GM21619 (cell line): ENCODE measurements around the gene PIGU.
"Not testable (repeated sequence)": the region's sequence is repeated elsewhere in the genome, so short reads cannot be mapped to it uniquely, and the experiment has no call there.

Experiments used
- ATAC-seq: cut with Tn5 transposase; IDR thresholded peaks from one replicate; pipeline ENCODE4 v1.9.1; 2021; ENCODE audit not compliant: unreplicated experiment

PIGU gene

GRCh38 chr20:34624629-34625028 is 52.3 kb downstream of the PIGU start:
- ATAC-seq, result no peak

DNA sequence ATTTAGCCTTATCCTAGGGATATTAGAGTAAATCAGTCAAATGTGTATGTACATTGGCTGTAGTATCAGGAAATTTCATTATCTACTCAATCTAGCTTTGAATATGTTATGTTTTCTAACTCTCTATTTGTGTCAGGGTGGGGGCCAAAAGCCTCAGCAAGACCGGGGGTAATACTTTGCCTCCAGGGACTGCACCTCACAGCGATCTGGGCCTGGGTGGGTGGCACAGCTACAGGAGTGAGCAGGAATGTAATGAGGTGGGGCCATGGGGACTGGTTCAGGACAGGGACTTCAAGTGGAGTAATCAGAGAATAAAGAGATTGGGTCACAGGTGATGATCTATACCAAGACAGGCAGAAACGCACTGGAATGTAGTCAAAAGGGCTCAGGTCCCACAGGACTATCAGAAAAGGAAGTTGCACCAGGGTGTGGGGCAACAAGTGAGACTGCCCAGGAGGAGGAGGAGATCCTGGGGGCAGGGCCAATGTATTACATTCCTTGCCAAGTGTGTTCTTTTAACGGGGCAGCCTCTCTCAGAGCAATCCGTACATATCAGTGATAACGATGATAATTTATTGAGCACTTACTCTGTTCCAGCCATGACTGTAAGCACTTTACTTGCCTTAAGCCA is 54.0 kb downstream of the PIGU start:
- ATAC-seq, result no peak

- ATAC-seq, result no peak
Measured at GRCh38 chr20:34621383-34622367, 55.2 kb downstream of the PIGU start.

DNA sequence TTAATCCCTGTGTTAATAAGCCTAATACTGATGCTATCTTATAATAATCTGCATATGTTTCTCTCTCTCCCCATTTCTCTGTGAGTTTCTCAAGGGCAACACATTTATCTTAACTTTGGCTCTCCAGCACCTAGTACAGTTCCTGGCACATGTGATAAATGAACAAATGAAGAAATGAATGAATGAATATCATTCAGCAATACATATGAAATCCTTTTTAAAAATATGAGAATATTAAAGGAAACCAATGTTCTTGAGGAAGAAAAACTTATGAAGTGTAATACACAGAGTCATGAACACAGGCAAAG is 55.9 kb downstream of the PIGU start:
- no peak for ATAC-seq

DNA sequence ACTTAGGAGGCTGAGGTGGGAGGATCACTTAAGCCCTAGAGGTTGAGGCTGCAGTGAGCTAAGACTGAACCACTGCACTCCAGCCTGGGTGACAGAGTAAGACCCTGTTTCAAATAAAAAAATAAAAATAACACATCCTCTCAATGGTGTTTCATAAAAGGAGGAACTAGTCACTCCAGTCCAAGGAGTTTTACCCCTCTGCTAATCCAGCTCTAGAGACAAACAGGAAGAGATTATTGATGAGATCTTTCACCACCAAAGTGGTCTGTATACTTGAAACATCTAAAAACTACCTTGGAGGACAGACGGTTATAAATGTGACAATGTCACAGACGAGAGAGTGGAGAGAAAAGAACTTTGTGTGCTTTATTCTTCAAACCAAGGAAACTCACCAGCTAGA is 58.2 kb downstream of the PIGU start:
- no peak for ATAC-seq

- ATAC-seq, result not testable (repeated sequence)
Measured at GRCh38 chr20:34616913-34617312, 60.0 kb downstream of the PIGU start.

DNA sequence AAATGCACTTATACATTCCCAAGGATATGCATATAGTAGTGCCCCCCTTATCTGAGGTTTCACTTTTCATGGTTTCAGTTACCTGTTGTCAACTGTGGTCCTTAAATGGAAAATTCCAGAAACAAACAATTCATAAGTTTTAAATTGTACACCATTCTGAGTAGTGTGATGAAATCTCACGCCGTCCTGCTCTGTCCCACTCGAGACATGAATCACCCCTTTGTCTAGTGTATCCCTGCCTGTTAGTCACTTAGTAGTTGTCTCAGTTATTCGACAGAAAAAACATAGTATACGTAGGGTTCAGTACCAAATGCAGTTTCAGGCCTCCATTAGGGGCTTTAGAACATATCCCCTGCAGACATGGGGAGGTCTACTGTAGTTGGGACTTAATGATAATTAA is 61.4 kb downstream of the PIGU start:
- no peak for ATAC-seq

GRCh38 chr20:34611976-34612375 is 64.9 kb downstream of the PIGU start:
- not testable (repeated sequence) for ATAC-seq

DNA sequence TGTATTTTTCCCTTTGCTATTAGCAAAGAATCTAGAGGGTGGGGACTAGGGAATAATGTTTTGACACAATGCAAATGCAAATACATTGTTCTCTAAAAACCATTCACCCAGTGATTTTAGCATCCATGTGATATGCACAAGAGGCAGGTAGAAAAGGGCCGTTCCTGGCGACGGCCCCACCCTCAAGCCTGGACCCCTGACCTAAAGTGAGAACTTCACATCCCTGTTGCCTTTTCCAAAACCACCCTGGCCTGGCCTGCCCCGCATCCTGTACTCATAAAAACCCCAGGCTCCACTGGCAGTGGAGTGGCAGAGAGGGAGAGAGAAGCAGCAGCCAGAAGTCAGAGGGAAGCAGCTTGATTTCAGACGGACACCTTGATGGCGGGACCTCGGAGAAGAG is 69.8 kb downstream of the PIGU start:
- no peak for ATAC-seq

DNA sequence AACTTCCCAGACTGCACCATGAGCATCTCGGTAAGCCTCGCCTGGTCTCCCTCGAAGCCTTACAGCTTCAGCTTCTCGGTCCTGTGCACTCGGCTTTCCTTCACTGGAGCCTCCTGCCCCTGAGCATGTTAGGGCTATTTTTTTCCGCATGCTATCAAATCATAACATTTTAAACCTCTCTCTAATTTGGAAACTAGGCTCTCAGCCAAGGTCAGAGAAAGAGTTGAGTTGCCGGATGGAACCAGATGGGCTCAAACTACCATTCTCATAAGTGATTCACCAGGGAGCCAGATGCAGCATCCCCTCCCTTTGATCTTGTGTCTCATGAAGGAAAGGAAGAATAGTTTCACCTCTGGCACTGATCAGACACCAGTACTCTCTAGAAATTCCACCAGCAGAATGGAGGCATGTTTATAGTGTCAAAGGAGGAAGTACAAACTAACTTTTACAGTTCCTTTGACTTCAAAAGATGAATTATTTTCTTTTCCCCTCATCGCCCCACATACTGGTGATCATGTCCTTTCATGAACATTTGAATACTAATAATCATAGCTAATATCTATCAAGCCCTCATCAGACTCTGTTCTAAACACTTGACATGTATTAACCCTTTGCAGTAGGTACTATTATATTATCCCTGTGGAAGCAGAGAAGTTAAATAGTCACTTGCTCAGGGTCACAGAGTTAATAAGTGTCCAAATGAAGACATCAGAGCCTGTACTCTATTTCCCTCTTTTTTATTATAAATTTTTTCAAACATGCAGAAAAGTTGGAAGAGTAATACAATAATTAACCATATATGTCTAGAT is 71.7 kb downstream of the PIGU start:
- no peak for ATAC-seq

DNA sequence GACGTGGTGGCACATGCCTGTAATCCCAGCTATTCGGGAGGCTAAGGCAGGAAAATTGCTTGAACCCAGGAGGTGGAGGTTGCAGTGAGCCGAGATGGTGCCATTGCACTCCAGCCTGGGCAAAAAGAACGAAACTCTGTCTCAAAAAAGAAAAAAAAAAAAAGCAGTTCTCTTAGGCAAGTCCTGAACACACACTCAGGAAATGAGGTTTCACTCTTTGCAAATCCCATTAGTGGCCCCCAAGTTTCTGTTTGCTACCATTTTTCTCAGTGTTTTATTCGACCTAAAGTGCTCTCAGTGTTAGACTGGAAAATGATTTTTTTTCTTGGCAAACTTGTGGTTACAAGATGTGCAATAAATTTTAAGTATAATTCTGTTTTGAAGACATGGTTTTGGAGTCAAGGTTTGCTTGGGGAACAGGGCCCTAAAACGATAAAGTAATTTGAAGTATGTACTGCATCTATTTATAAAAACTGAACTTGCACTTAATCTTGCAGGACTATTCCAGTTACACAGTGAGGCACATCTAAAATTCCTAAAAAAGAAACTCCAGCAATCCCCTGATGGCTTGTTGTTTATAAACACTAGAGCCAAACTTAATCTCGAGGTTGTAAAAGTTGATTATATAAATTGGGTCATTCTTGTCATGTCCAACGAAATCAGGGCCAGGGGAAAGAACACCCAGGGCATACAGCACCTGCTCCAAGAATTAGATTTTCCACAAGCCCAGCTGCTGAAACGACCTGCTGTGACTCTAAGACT is 75.8 kb downstream of the PIGU start:
- no peak for ATAC-seq

DNA sequence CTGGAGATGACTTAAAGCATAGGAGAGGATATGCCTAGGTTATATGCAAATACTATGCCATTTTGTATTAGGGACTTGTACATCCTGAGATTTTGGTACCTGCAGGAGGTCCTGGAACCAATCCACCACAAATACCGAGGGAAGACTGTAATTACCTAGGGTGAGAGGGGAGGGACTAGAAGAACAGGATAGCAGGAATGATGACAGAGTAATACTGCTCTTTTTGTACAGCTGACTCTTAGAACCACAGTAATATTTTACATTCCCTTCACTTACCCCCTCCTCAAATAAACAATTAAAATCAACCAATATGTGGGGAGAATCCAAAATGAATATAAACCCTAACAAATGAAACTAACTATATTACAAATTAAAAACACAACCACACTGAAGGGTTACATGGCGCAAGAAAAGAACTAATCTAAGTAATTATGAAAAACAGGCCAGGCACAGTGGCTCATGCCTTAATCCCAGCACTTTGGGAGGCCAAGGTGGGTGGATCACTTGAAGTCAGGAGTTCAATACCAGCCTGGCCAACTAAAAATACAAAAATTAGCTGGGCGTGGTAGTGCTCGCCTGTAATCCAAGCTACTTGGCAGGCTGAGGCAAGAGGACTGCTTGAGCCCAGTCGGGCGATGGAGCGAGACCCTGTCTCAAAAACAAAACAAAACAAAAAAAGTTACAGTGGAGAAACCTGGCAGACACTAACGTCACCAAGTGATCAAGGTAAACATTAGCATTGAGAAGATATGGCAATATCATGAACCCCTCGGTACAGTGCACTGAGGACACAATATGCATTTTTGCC is 81.3 kb downstream of the PIGU start:
- ATAC-seq, result no peak

- ATAC-seq, result no peak
Measured at GRCh38 chr20:34586488-34587163, 90.3 kb downstream of the PIGU start.

- ATAC-seq, result no peak
Measured at GRCh38 chr20:34585019-34585418, 91.9 kb downstream of the PIGU start.

DNA sequence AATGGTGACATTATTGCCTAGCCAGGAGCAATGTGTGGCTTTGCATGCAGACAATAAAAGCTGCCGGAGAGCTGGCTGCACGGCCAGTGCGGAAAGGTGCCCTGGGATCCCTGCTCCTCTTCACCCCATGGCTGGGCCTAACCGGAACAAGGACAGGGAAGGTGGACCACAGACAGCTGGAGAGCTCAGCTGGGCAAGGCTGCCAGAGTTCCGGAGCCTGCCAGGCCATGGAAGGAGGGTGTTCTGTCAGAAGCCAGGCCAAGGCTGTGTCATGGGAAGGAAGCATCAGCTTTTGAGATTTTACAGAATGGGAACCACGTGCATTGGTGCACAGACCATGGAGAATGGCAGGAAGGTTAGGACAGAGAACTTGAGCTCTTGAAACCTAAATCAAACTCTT is 93.3 kb downstream of the PIGU start:
- no peak for ATAC-seq

- ATAC-seq, result no peak
Measured at GRCh38 chr20:34582911-34583310, 94.0 kb downstream of the PIGU start.

- no peak for ATAC-seq
Measured at GRCh38 chr20:34582221-34582620, 94.7 kb downstream of the PIGU start.

DNA sequence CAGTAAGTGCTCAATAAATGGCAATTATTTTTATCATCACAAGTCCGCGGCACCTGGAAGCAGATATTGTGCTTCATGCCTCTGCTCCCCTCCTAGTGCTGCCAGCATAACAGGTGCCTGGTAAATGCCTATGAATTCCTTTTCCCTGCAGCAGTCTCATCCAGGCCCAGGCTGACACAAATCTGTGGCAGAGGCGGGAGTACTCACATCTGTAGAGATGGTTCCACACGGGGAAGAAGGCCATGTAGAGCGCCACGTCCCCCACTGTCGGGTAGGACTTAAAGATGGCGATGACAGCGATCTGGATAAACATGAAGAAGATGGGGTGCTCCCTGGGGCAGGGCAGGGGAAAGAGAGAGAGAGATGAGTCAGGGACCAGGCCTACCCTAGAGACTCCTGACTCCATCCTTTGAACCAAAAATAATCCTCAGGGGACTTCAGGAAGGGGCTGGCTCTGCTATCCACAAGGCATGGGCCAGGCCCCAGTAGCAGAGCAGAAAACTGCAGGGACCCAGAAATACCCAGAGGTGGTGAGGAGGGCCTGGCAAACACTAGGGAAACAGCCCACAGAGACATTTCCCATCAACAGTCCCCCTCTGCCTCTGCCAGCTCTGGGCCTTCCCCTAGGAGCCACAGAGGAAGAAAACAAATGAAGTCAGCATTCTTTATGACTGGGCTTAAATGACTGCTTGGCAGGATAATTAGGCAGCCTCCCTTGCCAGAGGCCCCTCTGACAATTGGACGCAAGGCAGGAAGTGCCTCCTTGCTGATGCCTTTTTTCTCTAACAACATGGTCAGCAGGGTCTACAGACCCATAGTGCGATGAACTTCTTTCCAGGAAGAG is 95.3 kb downstream of the PIGU start:
- peak; percentile 49 for ATAC-seq
